ENCODE measurements around the gene LHX3. TPM values are rescaled to one million over a fixed set of nuclear protein-coding genes. Genes with fewer than 3 reads are reported as not detected.
A peak's percentile ranks its signal among the peaks of the same experiment; 100 is the strongest.

LHX3 gene
- total and polyA plus RNA-seq, 2 of the 8 experiments (the other 6 are each of a cell fraction or from before 2014, with no cell fraction given): 0.02 TPM; not detected in 1

GRCh38 chr9:136225748-136226679 lies 21.1 kb upstream of the LHX3 start (continued):
- TF ChIP-seq NRF1 (IDR thresholded peaks at IDR 0.05; ENCODE audit: low read depth, low read length): no peak
- TF ChIP-seq SIRT6 (IDR thresholded peaks at IDR 0.05; ENCODE audit: low read length): no peak
- no peak for TF ChIP-seq PHF8 (conservative IDR thresholded peaks at IDR 0.05; ENCODE audit: low read depth, low read length)
- no peak for TF ChIP-seq CBX5 (IDR thresholded peaks at IDR 0.05; ENCODE audit: low read depth, low read length)
- peak; percentile 74 to 85 for TF ChIP-seq RAD21 (IDR thresholded peaks at IDR 0.05 in 1 of 2, conservative IDR thresholded peaks at IDR 0.05 in 1 of 2; ENCODE audit: low read depth in 2 of 2, low read length in 2 of 2)
- no peak for TF ChIP-seq NANOG (IDR thresholded peaks at IDR 0.05; ENCODE audit: insufficient read depth, low read depth, low read length, poor library complexity, severe bottlenecking)
- no peak for TF ChIP-seq TCF12 (IDR thresholded peaks at IDR 0.05; ENCODE audit: low read depth, low read length)
- TF ChIP-seq JUND (IDR thresholded peaks at IDR 0.05; ENCODE audit: low read length): no peak
- peak; percentile 33; the same call in 1 of the 2 replicates for TF ChIP-seq EGR1 (IDR thresholded peaks at IDR 0.05; ENCODE audit: borderline replicate concordance, low read depth, low read length)
- no peak for TF ChIP-seq GTF2F1 (IDR thresholded peaks at IDR 0.05; ENCODE audit: borderline replicate concordance, low read depth, low read length)
- TF ChIP-seq ATF2 (IDR thresholded peaks at IDR 0.05; ENCODE audit: low read length): no peak

All from H1 (cell line).